Smooth muscle cell (in vitro differentiated cells): Measurements from ENCODE around the gene GASK1A. TPM values are rescaled to one million over a fixed set of nuclear protein-coding genes. Genes with fewer than 3 reads are reported as not detected.
A peak's percentile ranks its signal among the peaks of the same experiment; 100 is the strongest.

Source experiments
- DNase-seq: peaks from one replicate; lab custom pipeline; 2025; ENCODE audit not compliant: unreplicated experiment; lab: John Stamatoyannopoulos, UW
- H2AFZ ChIP-seq: fragments of 200-600 bp; sonication (generic); 2 replicates; pipeline ENCODE4 v1.6.0; 2016; ENCODE audit warnings: antibody characterized with exemption, low read depth, mild to moderate bottlenecking
- H3F3A ChIP-seq: fragments of 200-600 bp; sonication (generic); 2 replicates; pipeline ENCODE4 v1.6.0; 2017; ENCODE audit warnings: antibody characterized with exemption, low read depth
- H3K27ac ChIP-seq: fragments of 200-600 bp; sonication (generic); 2 replicates; pipeline ENCODE4 v1.5.1; 2016; ENCODE audit warnings: low read depth, mild to moderate bottlenecking
- H3K27me3 ChIP-seq: fragments of 200-600 bp; sonication (generic); 2 replicates; pipeline ENCODE4 v1.6.1; 2016; ENCODE audit warnings: low read depth, mild to moderate bottlenecking
- H3K36me3 ChIP-seq: fragments of 200-600 bp; sonication (generic); 2 replicates; pipeline ENCODE4 v1.5.1; 2016; ENCODE audit warnings: low read depth
- H3K4me1 ChIP-seq: fragments of 200-600 bp; sonication (generic); 2 replicates; pipeline ENCODE4 v1.5.1; 2016; ENCODE audit warnings: low read depth
- H3K4me2 ChIP-seq: fragments of 200-600 bp; sonication (generic); 2 replicates; pipeline ENCODE4 v1.6.0; 2016; ENCODE audit warnings: mild to moderate bottlenecking
- H3K4me3 ChIP-seq: fragments of 200-600 bp; sonication (generic); 2 replicates; pipeline ENCODE4 v1.5.1; 2016; ENCODE audit warnings: mild to moderate bottlenecking
- H3K79me2 ChIP-seq: fragments of 200-600 bp; sonication (generic); 2 replicates; pipeline ENCODE4 v1.6.0; 2016; ENCODE audit warnings: low read depth, mild to moderate bottlenecking
- H3K9ac ChIP-seq: fragments of 200-600 bp; sonication (generic); 2 replicates; pipeline ENCODE4 v1.6.0; 2016; ENCODE audit warnings: low read depth
- H3K9me3 ChIP-seq: fragments of 200-600 bp; sonication (generic); replicated peaks from 2 replicates; pipeline ENCODE4 v1.5.1; 2016; ENCODE audit warnings: low read depth
- H4K20me1 ChIP-seq: fragments of 200-600 bp; sonication (generic); 2 replicates; pipeline ENCODE4 v1.6.0; 2016; ENCODE audit warnings: low read depth
- CTCF ChIP-seq: fragments of 200-600 bp; sonication (generic); IDR thresholded peaks from 2 replicates; pipeline ENCODE4 v1.5.1; 2017; ENCODE audit warnings: borderline replicate concordance, mild to moderate bottlenecking, antibody characterized with exemption; ENCODE audit not compliant: insufficient read depth, poor library complexity, severe bottlenecking
- WGBS: methylation state at CpG from one replicate; pipeline ENCODE4 v1.1.7; 2016; ENCODE audit warnings: low lambda C conversion rate; 5-methylcytosine and 5-hydroxymethylcytosine counted together
- polyA plus RNA-seq: library from polyadenylated mRNA; unstranded; fragments of >200 nt; fragmentation: Nextera tagmentation; extraction: Ambion mirVana; gene quantifications from 2 replicates; pipeline ENCODE4 v1.2.1, GENCODE V29; 2016
- total RNA-seq: library from RNA; depleted of rRNA; stranded (reverse); fragments of >200 nt; gene quantifications from 2 replicates; pipeline ENCODE4 v1.2.3, GENCODE V29; 2014

GASK1A gene
- total RNA-seq = 0.04 and 0.76 TPM in 2 replicates
- polyA plus RNA-seq = 0.11 TPM in 1 of 2 replicates, not detected in the other

GRCh38 chr3:42979044-42979972 is at the start of gene GASK1A:
GASK1A (plus strand) TSS chr3:42979311; CDS start chr3:42979643, 332 bp downstream.
- Histone ChIP-seq H3K4me2 (peak within 1 kb of the TSS; percentile 83), H3K4me1 (peaks cover 17% of the 10 kb centered on the region), H3K79me2 (no peaks in the 10 kb centered on the region), H3K9ac (no peak within 1 kb of the TSS), H3K4me3 (peak within 1 kb of the TSS; percentile 46), H4K20me1 (no peaks in the 10 kb centered on the region), H3K9me3 (no peaks in the 10 kb centered on the region), H2AFZ (peak within 1 kb of the TSS; percentile 25), H3F3A (no peaks in the 10 kb centered on the region), H3K27ac (no peak within 1 kb of the TSS), H3K36me3 (no peaks in the 10 kb centered on the region), H3K27me3 (peaks cover 58% of the 10 kb centered on the region)
- no peak for TF ChIP-seq CTCF
- 3% methylated on average over 80 of the region's 80 CpGs for WGBS
- DNase-seq = no peak

- 82% methylated on average over 5 of the region's 5 CpGs for WGBS
- Histone ChIP-seq H3K4me3 (no peak overlapping the region), H3K4me2 (no peak overlapping the region)
Measured at GRCh38 chr3:42934111-42934510, 45.0 kb upstream of the GASK1A start.

GRCh38 chr3:42934910-42935309 is 44.2 kb upstream of the GASK1A start:
- no peak overlapping the region for H3K9ac ChIP-seq
- no peaks in the 10 kb centered on the region for H3K27me3 ChIP-seq
- WGBS = 67% methylated on average over 2 of the region's 2 CpGs
- no peaks in the 10 kb centered on the region for H3K9me3 ChIP-seq
- DNase-seq = no peak
- no peaks in the 10 kb centered on the region for H3K36me3 ChIP-seq
- peaks cover 4% of the 10 kb centered on the region for H3K4me1 ChIP-seq
- H3K79me2 ChIP-seq = no peaks in the 10 kb centered on the region
- TF ChIP-seq CTCF = no peak
- H4K20me1 ChIP-seq = no peaks in the 10 kb centered on the region
- no peak overlapping the region for H2AFZ ChIP-seq
- no peak overlapping the region for H3K27ac ChIP-seq
- no peaks in the 10 kb centered on the region for H3F3A ChIP-seq
- no peak overlapping the region for H3K4me3 ChIP-seq
- H3K4me2 ChIP-seq = no peak overlapping the region

More at GRCh38 chr3:42934111-42934510, 45.0 kb upstream of the GASK1A start:
- H3K4me1 ChIP-seq = peaks cover 4% of the 10 kb centered on the region
- no peak overlapping the region for H3K9ac ChIP-seq
- no peaks in the 10 kb centered on the region for H3K27me3 ChIP-seq
- H3K79me2 ChIP-seq = no peaks in the 10 kb centered on the region
- no peak for TF ChIP-seq CTCF
- no peaks in the 10 kb centered on the region for H3K36me3 ChIP-seq
- no peak overlapping the region for H2AFZ ChIP-seq
- H3K27ac ChIP-seq = no peak overlapping the region
- H3F3A ChIP-seq = no peaks in the 10 kb centered on the region
- no peaks in the 10 kb centered on the region for H4K20me1 ChIP-seq
- no peak for DNase-seq
- H3K9me3 ChIP-seq = no peaks in the 10 kb centered on the region

- peaks cover 4% of the 10 kb centered on the region for H3K4me1 ChIP-seq
- no peaks in the 10 kb centered on the region for H3K9me3 ChIP-seq
- no peak overlapping the region for H2AFZ ChIP-seq
- no peak for TF ChIP-seq CTCF
- H3K4me3 ChIP-seq = no peak overlapping the region
- H3K4me2 ChIP-seq = no peak overlapping the region
- 92% methylated on average over 1 of the region's 1 CpG for WGBS
- no peak overlapping the region for H3K27ac ChIP-seq
- DNase-seq = no peak
- H3K9ac ChIP-seq = no peak overlapping the region
- no peaks in the 10 kb centered on the region for H3K27me3 ChIP-seq
- no peaks in the 10 kb centered on the region for H3K36me3 ChIP-seq
- no peaks in the 10 kb centered on the region for H3K79me2 ChIP-seq
- no peaks in the 10 kb centered on the region for H4K20me1 ChIP-seq
- no peaks in the 10 kb centered on the region for H3F3A ChIP-seq
Measured at GRCh38 chr3:42935472-42935871, 43.6 kb upstream of the GASK1A start.
